CD14-positive monocyte (primary cell): Measurements from ENCODE around the gene CXCL17. TPM values are rescaled to one million over a fixed set of nuclear protein-coding genes. Genes with fewer than 3 reads are reported as not detected.

Experiments
- DNase-seq, 3 donors: peaks; one replicate each; pipeline ENCODE4 v3.0.0-alpha.2; 2011 to 2022
- H2AFZ ChIP-seq: 2 replicates; pipeline ENCODE4 v1.6.0; 2012; ENCODE audit warnings: mild to moderate bottlenecking, low read depth, low read length, inconsistent platforms; ENCODE audit not compliant: insufficient read depth, poor library complexity, severe bottlenecking
- H3K27ac ChIP-seq, 2 donors: 1 replicate in 1 of 2; 2 replicates in 1 of 2; pipeline ENCODE4 v1.5.1; 2012 to 2013; ENCODE audit warnings: low read length in 2 of 2, control low read depth in 1 of 2, inconsistent platforms in 1 of 2, low read depth in 1 of 2, mild to moderate bottlenecking in 1 of 2
- H3K27me3 ChIP-seq, 2 donors: one replicate each; pipeline versions ENCODE4 v1.6.0 to v1.6.1; 2011 to 2013; ENCODE audit warnings: low read length in 2 of 2; ENCODE audit not compliant: control insufficient read depth in 2 of 2, insufficient read depth in 2 of 2
- H3K36me3 ChIP-seq, 2 donors: replicated peaks in 1 of 2; 1 replicate in 1 of 2; 2 replicates in 1 of 2; pipeline versions ENCODE4 v1.5.1 to v1.6.1; 2012 to 2013; ENCODE audit warnings: low read length in 2 of 2, control low read depth in 1 of 2, inconsistent platforms in 1 of 2, mild to moderate bottlenecking in 1 of 2; ENCODE audit not compliant: insufficient read depth in 2 of 2, control insufficient read depth in 1 of 2
- H3K4me1 ChIP-seq, 2 donors: 1 replicate in 1 of 2; 2 replicates in 1 of 2; pipeline versions ENCODE4 v1.5.1 to v1.6.1; 2012 to 2013; ENCODE audit warnings: low read length in 2 of 2, control low read depth in 1 of 2, inconsistent platforms in 1 of 2, mild to moderate bottlenecking in 1 of 2, moderate library complexity in 1 of 2; ENCODE audit not compliant: insufficient read depth in 2 of 2, control insufficient read depth in 1 of 2
- H3K4me2 ChIP-seq: replicated peaks from 2 replicates; pipeline ENCODE3; 2012; ENCODE audit warnings: low read length, moderate library complexity, mild to moderate bottlenecking; ENCODE audit not compliant: poor library complexity, severe bottlenecking; ENCODE audit errors: extremely low read depth
- H3K4me3 ChIP-seq, 3 experiments: fragments of 200-600 bp in 1 of 3; sonication (generic) in 1 of 3; replicated peaks in 1 of 3; 1 replicate in 2 of 3; 2 replicates in 1 of 3; pipeline ENCODE4 v1.5.1; 2011 to 2013; ENCODE audit warnings: low read length in 3 of 3, mild to moderate bottlenecking in 3 of 3, control low read depth in 2 of 3, low read depth in 2 of 3, inconsistent platforms in 1 of 3, moderate library complexity in 1 of 3
- H3K79me2 ChIP-seq: 2 replicates; pipeline ENCODE4 v1.6.0; 2012; ENCODE audit warnings: mild to moderate bottlenecking, control low read depth, inconsistent platforms, low read length, moderate library complexity; ENCODE audit not compliant: insufficient read depth
- H3K9ac ChIP-seq: 2 replicates; pipeline ENCODE4 v1.6.0; 2017; ENCODE audit warnings: low read length, mild to moderate bottlenecking; ENCODE audit not compliant: insufficient read depth, poor library complexity, severe bottlenecking
- H3K9me3 ChIP-seq, 2 donors: replicated peaks in 1 of 2; 1 replicate in 1 of 2; 2 replicates in 1 of 2; pipeline versions ENCODE4 v1.5.1 to v1.6.1; 2012 to 2013; ENCODE audit warnings: low read length in 2 of 2, control low read depth in 1 of 2; ENCODE audit not compliant: control insufficient read depth in 1 of 2, insufficient read depth in 1 of 2
- H4K20me1 ChIP-seq: 2 replicates; pipeline ENCODE4 v1.6.0; 2012; ENCODE audit warnings: mild to moderate bottlenecking, low read length, control low read depth, moderate library complexity; ENCODE audit not compliant: insufficient read depth
- H3K27ac Mint-ChIP-seq, 7 donors: one replicate each; pipeline ENCODE4 v1.8.0; 2020; ENCODE audit warnings: mild to moderate bottlenecking in 7 of 7, mixed read lengths in 7 of 7, moderate library complexity in 6 of 7, inconsistent platforms in 2 of 7
- H3K27me3 Mint-ChIP-seq, 3 donors: one replicate each; pipeline ENCODE4 v1.8.0; 2021 to 2022; ENCODE audit warnings: low read depth in 3 of 3, mild to moderate bottlenecking in 3 of 3, mixed read lengths in 3 of 3, moderate library complexity in 3 of 3, inconsistent platforms in 1 of 3
- H3K36me3 Mint-ChIP-seq, 2 donors: one replicate each; pipeline ENCODE4 v1.8.0; 2020; ENCODE audit warnings: mixed read lengths in 2 of 2, inconsistent platforms in 1 of 2, mild to moderate bottlenecking in 1 of 2
- H3K4me1 Mint-ChIP-seq: one replicate; pipeline ENCODE4 v1.8.0; 2020; ENCODE audit warnings: mild to moderate bottlenecking, mixed read lengths
- H3K4me3 Mint-ChIP-seq, 2 donors: one replicate each; pipeline ENCODE4 v1.8.0; 2020; ENCODE audit warnings: mild to moderate bottlenecking in 2 of 2, mixed read lengths in 2 of 2, moderate library complexity in 1 of 2
- H3K9me3 Mint-ChIP-seq, 7 donors: one replicate each; pipeline ENCODE4 v1.8.0; 2020 to 2022; ENCODE audit warnings: mixed read lengths in 7 of 7, mild to moderate bottlenecking in 6 of 7, moderate library complexity in 6 of 7, inconsistent platforms in 2 of 7
- CTCF ChIP-seq: fragments of 200-600 bp; IDR thresholded peaks from one replicate; pipeline ENCODE4 v1.8.0; 2022; ENCODE audit warnings: antibody characterized with exemption, mild to moderate bottlenecking
- WGBS: methylation state at CpG from one replicate; pipeline ENCODE4 v1.1.5; 2013; ENCODE audit warnings: missing lambda C conversion rate; ENCODE audit not compliant: insufficient coverage; 5-methylcytosine and 5-hydroxymethylcytosine counted together
- intact Hi-C, 2 donors: fragments of 100-400 bp; cut with micrococcal nuclease; formaldehyde crosslinking; loops; one replicate each; pipeline versions ENCODE4 v1.15.0 to v1.15.1; 2023
- polyA plus RNA-seq, 3 donors: library from polyadenylated mRNA; depleted of rRNA in 1 of 3; unstranded in 2 of 3; stranded (reverse) in 1 of 3; fragments of 300-500 nt in 2 of 3; fragments of >200 nt in 1 of 3; fragmentation: Illumina TruSeq in 2 of 3; gene quantifications; 1 replicate in 2 of 3; 2 replicates in 1 of 3; pipeline ENCODE4 v1.2.3, GENCODE V29; 2012 to 2021

Gene CXCL17
- polyA plus RNA-seq, 3 donors, result not detected

DNA sequence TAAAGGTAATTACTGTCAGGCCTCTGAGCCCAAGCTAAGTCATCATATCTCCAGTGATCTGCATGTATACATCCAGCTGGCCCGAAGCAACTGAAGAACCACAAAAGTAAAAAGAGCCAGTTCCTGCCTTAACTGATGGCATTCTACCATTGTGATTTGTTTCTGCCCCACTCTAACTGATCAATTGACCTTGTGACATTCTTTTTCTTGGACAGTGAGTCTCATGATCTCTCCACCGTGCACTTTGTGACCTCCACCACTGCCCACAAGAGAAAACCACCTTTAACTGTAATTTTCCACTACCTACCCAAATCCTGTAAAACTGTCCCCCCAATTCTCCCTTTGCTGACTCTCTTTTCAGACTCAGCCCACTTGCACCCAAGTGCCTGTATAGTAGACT, 17.2 kb upstream of the CXCL17 start:
- 83% methylated on average over 2 of the region's 2 CpGs for WGBS

GRCh38 chr19:42455621-42456081, 12.9 kb upstream of the CXCL17 start:
- H3K4me1 ChIP-seq, result peaks cover 25 to 37% of the 10 kb centered on the region in 2 donors
- H2AFZ ChIP-seq, result peak overlapping the region; percentile 38
- DNase-seq, result peak in 2 of 3 donors; percentile 5 to 22
- no peaks in the 10 kb centered on the region for H3K36me3 ChIP-seq
- no peak for TF ChIP-seq CTCF
- no peak overlapping the region for H3K4me2 ChIP-seq
- Mint-ChIP-seq H3K9me3 (peaks cover 0 to 2% (median 0%) of the 10 kb centered on the region in 7 donors), H3K36me3 (no peaks in the 10 kb centered on the region), H3K27me3 (peaks cover 3 to 21% (median 5%) of the 10 kb centered on the region in 3 donors), H3K4me1 (peaks cover 40% of the 10 kb centered on the region), H3K4me3 (peak overlapping the region in 1 of 2 donors; percentile 22), H3K27ac (peak overlapping the region in 2 of 7 donors; percentile 38 to 80)
- H3K4me3 ChIP-seq, result no peak overlapping the region
- no peaks in the 10 kb centered on the region for H3K27me3 ChIP-seq
- no CpG with 5 or more reads among the region's 1 CpG for WGBS
- H4K20me1 ChIP-seq, result no peaks in the 10 kb centered on the region
- no peak overlapping the region for H3K9ac ChIP-seq
- H3K27ac ChIP-seq, result no peak overlapping the region
- H3K79me2 ChIP-seq, result no peaks in the 10 kb centered on the region
- intact Hi-C loops, result no loop called here
- H3K9me3 ChIP-seq, result no peaks in the 10 kb centered on the region

More for the DNA sequence above, 17.2 kb upstream of the CXCL17 start:
- H3K27ac ChIP-seq, result no peak overlapping the region
- DNase-seq, result no peak
- Mint-ChIP-seq H3K36me3 (no peaks in the 10 kb centered on the region), H3K4me1 (peaks cover 16% of the 10 kb centered on the region), H3K9me3 (peaks cover 0 to 2% (median 0%) of the 10 kb centered on the region in 7 donors), H3K27ac (no peak overlapping the region), H3K27me3 (peaks cover 1 to 3% (median 2%) of the 10 kb centered on the region in 3 donors), H3K4me3 (no peak overlapping the region)
- H3K36me3 ChIP-seq, result no peaks in the 10 kb centered on the region
- H3K9me3 ChIP-seq, result no peaks in the 10 kb centered on the region
- intact Hi-C loops, result no loop called here
- no peaks in the 10 kb centered on the region for H3K79me2 ChIP-seq
- H3K4me3 ChIP-seq, result no peak overlapping the region
- no peak overlapping the region for H3K9ac ChIP-seq
- no peaks in the 10 kb centered on the region for H3K27me3 ChIP-seq
- H4K20me1 ChIP-seq, result no peaks in the 10 kb centered on the region
- peaks cover 12 to 16% of the 10 kb centered on the region in 2 donors for H3K4me1 ChIP-seq
- H3K4me2 ChIP-seq, result no peak overlapping the region
- no peak for TF ChIP-seq CTCF
- H2AFZ ChIP-seq, result no peak overlapping the region
